ENCODE measurements around the gene H2BK1.

The H2BK1 gene

GRCh38 chr7:151249034-151249731 lies 38.9 kb upstream of the H2BK1 start:
- peaks cover 35% of the 10 kb centered on the region for H3K4me1 ChIP-seq
- TF ChIP-seq CTCF (IDR thresholded peaks at IDR 0.05), result no peak
- H3K9ac ChIP-seq, result no peak overlapping the region
- H3K27ac ChIP-seq, result peak overlapping the region; percentile 89
- no peaks in the 10 kb centered on the region for H3K79me2 ChIP-seq
- no peaks in the 10 kb centered on the region for H3K36me3 ChIP-seq (ENCODE audit: control insufficient read depth, insufficient read depth, low read length)
- H3K4me2 ChIP-seq (ENCODE audit: low read length), result peak overlapping the region; percentile 95
- no peaks in the 10 kb centered on the region for H3K27me3 ChIP-seq (ENCODE audit: control insufficient read depth, insufficient read depth, low read length)
- H2AFZ ChIP-seq, result peak overlapping the region; percentile 90
- no peaks in the 10 kb centered on the region for H3K9me3 ChIP-seq (ENCODE audit: control insufficient read depth, low read length)
- H3K4me3 ChIP-seq (ENCODE audit: low read depth, low read length), result peak overlapping the region; percentile 74

DNA sequence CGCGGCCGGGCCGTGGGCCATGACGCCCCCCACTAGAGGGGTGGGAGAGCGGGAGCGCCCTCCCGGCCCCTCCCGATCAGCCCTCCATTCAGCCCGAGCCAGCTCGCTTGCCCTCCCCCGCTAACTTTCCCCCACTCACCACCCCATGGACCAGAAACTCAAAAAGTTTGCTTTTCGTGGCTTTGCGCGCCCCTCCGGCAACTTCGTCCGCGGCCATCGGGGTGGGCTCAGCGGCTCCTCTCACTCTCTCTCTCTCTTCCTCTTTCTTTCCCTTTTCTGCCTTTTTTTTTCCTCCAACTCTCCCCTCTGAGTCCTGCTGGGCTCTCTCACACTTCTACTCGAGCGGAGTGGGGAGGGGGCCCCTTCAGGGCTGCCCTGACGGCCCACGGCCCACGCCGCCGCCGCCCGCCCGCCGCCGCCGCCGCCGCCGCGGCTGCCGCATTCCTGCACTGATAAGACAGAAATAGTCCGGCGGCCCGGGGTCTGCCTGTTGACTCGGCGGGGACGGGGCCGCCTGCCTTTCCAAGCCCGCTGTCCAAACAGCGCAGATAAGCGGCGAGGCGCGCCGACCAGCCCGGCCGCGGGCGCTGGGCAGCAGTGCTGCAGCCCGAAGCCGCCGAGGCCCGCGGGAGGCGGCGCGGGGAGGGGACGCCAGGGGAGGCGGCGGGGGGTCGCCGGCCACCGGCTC lies 38.2 kb upstream of the H2BK1 start, which contains the start of gene SMARCD3:
Gene SMARCD3, minus strand, starts transcription at position 349 of the 688 bp plus-strand sequence. Its CDS starts 132 bp downstream, at position 217.
- H3K4me1 ChIP-seq, result peaks cover 35% of the 10 kb centered on the region
- H3K27ac ChIP-seq, result peak within 1 kb of the TSS; percentile 89
- TF ChIP-seq CTCF (IDR thresholded peaks at IDR 0.05), result no peak
- no peaks in the 10 kb centered on the region for H3K79me2 ChIP-seq
- peak within 1 kb of the TSS; percentile 75 for H3K4me3 ChIP-seq (ENCODE audit: low read depth, low read length)
- peak within 1 kb of the TSS; percentile 90 for H2AFZ ChIP-seq
- peak within 1 kb of the TSS; percentile 95 for H3K4me2 ChIP-seq (ENCODE audit: low read length)
- no peaks in the 10 kb centered on the region for H3K9me3 ChIP-seq (ENCODE audit: control insufficient read depth, low read length)
- peak within 1 kb of the TSS; percentile 50 for H3K9ac ChIP-seq
- H3K27me3 ChIP-seq (ENCODE audit: control insufficient read depth, insufficient read depth, low read length), result no peaks in the 10 kb centered on the region
- H3K36me3 ChIP-seq (ENCODE audit: control insufficient read depth, insufficient read depth, low read length), result no peaks in the 10 kb centered on the region

- H3K27ac ChIP-seq, result peak overlapping the region; percentile 58
- no peaks in the 10 kb centered on the region for H3K79me2 ChIP-seq
- H2AFZ ChIP-seq, result peak overlapping the region; percentile 80
- H3K9me3 ChIP-seq (ENCODE audit: control insufficient read depth, low read length), result no peaks in the 10 kb centered on the region
- H3K9ac ChIP-seq, result peak overlapping the region; percentile 50
- no peaks in the 10 kb centered on the region for H3K27me3 ChIP-seq (ENCODE audit: control insufficient read depth, insufficient read depth, low read length)
- TF ChIP-seq CTCF (IDR thresholded peaks at IDR 0.05), result no peak
- peak overlapping the region; percentile 75 for H3K4me3 ChIP-seq (ENCODE audit: low read depth, low read length)
- no peaks in the 10 kb centered on the region for H3K36me3 ChIP-seq (ENCODE audit: control insufficient read depth, insufficient read depth, low read length)
- H3K4me2 ChIP-seq (ENCODE audit: low read length), result peak overlapping the region; percentile 95
- peaks cover 33% of the 10 kb centered on the region for H3K4me1 ChIP-seq
Observed at GRCh38 chr7:151247611-151248345, 37.5 kb upstream of the H2BK1 start.

DNA sequence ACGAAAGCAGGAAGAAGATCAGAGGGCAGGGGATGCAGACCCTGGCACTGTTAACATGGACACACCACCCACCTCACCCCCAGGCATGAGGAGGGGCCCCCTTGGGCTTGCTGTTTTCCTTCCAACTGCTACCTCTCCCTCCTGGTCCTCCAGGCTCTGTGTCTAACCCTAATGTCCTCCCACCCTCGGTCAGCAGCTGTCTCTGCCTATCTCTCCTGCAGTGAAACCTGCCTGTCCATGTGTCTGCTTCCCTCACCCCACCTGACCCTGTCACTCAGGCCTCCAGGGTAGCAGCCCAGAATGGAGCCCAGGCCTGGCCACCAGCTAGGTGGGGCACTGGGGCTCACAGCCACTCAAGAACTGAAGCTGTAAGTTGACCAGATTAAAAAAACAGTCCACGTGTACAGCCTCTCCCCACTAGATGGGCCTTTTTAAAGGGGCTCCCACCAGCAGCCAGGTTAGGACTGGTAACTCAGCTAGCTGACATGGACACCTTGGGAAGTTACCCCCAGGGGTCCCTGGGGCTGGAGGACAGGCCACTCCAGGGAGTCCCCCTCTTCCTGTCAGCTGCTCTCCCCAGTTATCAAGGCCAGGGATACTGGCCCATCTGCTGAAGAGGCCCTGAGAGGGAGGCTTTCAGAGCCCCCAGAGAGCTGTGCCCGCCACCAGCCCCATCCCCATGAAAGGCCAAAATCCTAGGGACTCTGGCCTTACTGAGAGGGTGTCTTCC lies 36.7 kb upstream of the H2BK1 start:
- Histone ChIP-seq H2AFZ (no peak overlapping the region), H3K4me1 (peaks cover 31% of the 10 kb centered on the region), H3K27me3 (ENCODE audit: control insufficient read depth, insufficient read depth, low read length) (no peaks in the 10 kb centered on the region), H3K4me3 (ENCODE audit: low read depth, low read length) (peak overlapping the region; percentile 75), H3K36me3 (ENCODE audit: control insufficient read depth, insufficient read depth, low read length) (no peaks in the 10 kb centered on the region), H3K4me2 (ENCODE audit: low read length) (peak overlapping the region; percentile 95), H3K79me2 (no peaks in the 10 kb centered on the region), H3K9me3 (ENCODE audit: control insufficient read depth, low read length) (no peaks in the 10 kb centered on the region), H3K9ac (peak overlapping the region; percentile 6), H3K27ac (no peak overlapping the region)
- no peak for TF ChIP-seq CTCF (IDR thresholded peaks at IDR 0.05)

Measured in parathyroid adenoma (tissue), 2 donors.